Body of pancreas (tissue), 4 donors: Measurements from ENCODE around the gene AQP1. TPM values are rescaled to one million over a fixed set of nuclear protein-coding genes. Genes with fewer than 3 reads are reported as not detected.

Experiments
- ATAC-seq: fragments of 150-250 bp; one replicate; pipeline ENCODE4 v1.9.1; 2016
- DNase-seq, 4 donors: peaks; one replicate each; pipeline ENCODE4 v3.0.0-alpha.2; 2019
- H3K27ac ChIP-seq, 4 donors: fragments of 200-600 bp; sonication (generic); 1 replicate in 3 of 4; 2 replicates in 1 of 4; pipeline versions ENCODE4 v1.5.1 to v1.6.1; 2016 to 2019; ENCODE audit warnings: mild to moderate bottlenecking in 1 of 4, mixed read lengths in 1 of 4, moderate library complexity in 1 of 4
- H3K27me3 ChIP-seq, 2 donors: fragments of 200-600 bp; sonication (generic); one replicate each; pipeline ENCODE4 v1.6.0; 2016; ENCODE audit warnings: mild to moderate bottlenecking in 1 of 2
- H3K36me3 ChIP-seq, 2 donors: fragments of 200-600 bp; sonication (generic); replicated peaks in 1 of 2; 2 replicates each; pipeline ENCODE4 v1.5.1; 2016; ENCODE audit warnings: low read depth in 2 of 2; ENCODE audit not compliant: insufficient read depth in 1 of 2
- H3K4me1 ChIP-seq: fragments of 200-600 bp; sonication (generic); one replicate; pipeline ENCODE4 v1.6.0; 2016
- H3K4me3 ChIP-seq, 2 donors: fragments of 200-600 bp; sonication (generic); 1 replicate in 1 of 2; 2 replicates in 1 of 2; pipeline ENCODE4 v1.5.1; 2016 to 2019
- H3K9me3 ChIP-seq, 3 donors: fragments of 200-600 bp; sonication (generic); 1 replicate in 2 of 3; 2 replicates in 1 of 3; pipeline ENCODE4 v1.5.1; 2016
- POLR2A ChIP-seq, 3 donors: fragments of 450-650 bp; IDR thresholded peaks; one replicate each; pipeline ENCODE4 v1.6.1; 2016; ENCODE audit warnings: antibody characterized with exemption in 3 of 3, mild to moderate bottlenecking in 2 of 3
- WGBS, 2 donors: methylation state at CpG; one replicate each; pipeline ENCODE4 v1.1.5; 2017; 5-methylcytosine and 5-hydroxymethylcytosine counted together
- intact Hi-C: fragments of 100-400 bp; cut with DNase I; formaldehyde crosslinking; loops from one replicate; pipeline ENCODE4 v1.15.1; 2023
- total RNA-seq, 2 donors: library from RNA; depleted of rRNA; stranded (reverse); fragments of >200 nt; gene quantifications; one replicate each; pipeline ENCODE4 v1.1.0, GENCODE V29; 2016
- TF ChIP-seq, protein P1 (sequence below), 7 experiments: fragments of 450-650 bp in 4 of 7; fragments of 200-600 bp in 3 of 7; sonication (generic) in 3 of 7; IDR thresholded peaks; one replicate each; pipeline ENCODE4 v1.5.1; 2016 to 2019; ENCODE audit warnings: antibody characterized with exemption in 7 of 7

Gene AQP1
- total RNA-seq, 2 donors from 2014 or later: 197 to 204 TPM

DNA sequence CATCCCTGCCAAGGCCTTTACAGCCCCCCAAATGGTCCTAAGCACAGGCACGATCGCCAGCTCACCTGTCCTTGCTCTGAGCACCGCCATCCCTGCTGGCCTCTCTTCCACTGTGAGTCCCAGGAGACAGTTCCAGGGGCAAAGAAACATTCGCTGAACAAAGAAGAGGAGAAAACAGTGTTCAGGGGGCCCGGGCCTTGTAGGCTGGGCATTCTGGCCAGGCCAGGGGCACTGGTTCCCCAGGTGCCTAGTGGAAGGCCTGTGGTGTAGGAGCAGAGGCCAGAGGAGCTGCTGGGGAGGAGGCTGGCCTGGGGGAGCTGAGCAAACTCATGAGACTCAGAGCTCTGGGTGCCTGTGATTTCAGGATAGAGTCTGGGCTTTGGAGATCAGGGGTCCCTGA is 22.6 kb downstream of the AQP1 start:
- intact Hi-C loops: no loop called here
- H3K4me1 ChIP-seq: peaks cover 54% of the 10 kb centered on the region
- peak overlapping the region; percentile 23 to 89 (median 87) for H3K27ac ChIP-seq
- DNase-seq (peak in 1 of 4 donors; percentile 10), ATAC-seq (no peak)
- WGBS, 2 donors: 53 to 55% methylated on average over 5 of the region's 5 CpGs
- H3K9me3 ChIP-seq: no peaks in the 10 kb centered on the region
- no peaks in the 10 kb centered on the region for H3K27me3 ChIP-seq
- no peaks in the 10 kb centered on the region for H3K36me3 ChIP-seq
- no peak overlapping the region for H3K4me3 ChIP-seq
- TF ChIP-seq POLR2A (IDR thresholded peaks at IDR 0.05): no peak
- TF ChIP-seq, protein P1, sequence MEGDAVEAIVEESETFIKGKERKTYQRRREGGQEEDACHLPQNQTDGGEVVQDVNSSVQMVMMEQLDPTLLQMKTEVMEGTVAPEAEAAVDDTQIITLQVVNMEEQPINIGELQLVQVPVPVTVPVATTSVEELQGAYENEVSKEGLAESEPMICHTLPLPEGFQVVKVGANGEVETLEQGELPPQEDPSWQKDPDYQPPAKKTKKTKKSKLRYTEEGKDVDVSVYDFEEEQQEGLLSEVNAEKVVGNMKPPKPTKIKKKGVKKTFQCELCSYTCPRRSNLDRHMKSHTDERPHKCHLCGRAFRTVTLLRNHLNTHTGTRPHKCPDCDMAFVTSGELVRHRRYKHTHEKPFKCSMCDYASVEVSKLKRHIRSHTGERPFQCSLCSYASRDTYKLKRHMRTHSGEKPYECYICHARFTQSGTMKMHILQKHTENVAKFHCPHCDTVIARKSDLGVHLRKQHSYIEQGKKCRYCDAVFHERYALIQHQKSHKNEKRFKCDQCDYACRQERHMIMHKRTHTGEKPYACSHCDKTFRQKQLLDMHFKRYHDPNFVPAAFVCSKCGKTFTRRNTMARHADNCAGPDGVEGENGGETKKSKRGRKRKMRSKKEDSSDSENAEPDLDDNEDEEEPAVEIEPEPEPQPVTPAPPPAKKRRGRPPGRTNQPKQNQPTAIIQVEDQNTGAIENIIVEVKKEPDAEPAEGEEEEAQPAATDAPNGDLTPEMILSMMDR (IDR thresholded peaks at IDR 0.05): no peak

DNA sequence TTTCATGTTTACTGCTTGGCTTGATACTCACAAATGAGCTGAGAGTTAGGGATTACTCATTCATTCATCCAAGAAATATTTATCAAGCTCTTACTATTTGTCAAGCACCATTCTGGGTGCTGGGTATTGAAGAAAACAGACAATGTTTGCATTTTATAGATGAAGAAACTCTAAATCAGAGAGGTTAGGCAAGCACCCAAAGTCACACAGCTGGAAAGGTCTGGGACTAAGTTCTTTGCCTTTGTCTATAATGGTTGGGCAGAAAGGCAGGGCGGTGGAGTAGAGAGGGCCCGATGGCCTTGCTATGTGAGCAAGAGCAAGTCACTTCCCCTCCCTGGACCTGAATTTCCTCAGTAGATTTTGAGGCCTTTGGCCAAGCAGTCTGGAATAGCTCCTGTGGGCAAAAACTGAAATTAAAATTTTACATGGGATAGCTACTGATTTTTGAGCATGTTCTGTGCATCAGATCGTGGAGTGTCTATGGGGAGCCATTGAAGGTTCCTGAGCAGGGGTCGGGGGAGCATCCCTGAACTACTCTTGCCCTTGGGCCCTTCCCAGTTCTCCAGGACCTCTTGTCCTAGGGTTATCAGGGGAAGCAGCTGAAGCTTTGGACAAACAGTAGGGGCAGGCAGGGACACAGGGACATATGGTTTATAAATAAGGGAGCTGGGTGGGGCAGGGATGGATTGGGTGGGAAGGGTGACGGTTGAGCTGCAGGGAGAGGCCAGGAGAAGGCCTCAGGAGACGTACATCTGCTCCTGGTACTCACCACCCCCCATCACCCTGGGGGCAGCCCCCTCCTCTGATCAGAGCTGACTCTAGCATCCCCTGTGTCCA is 23.3 kb downstream of the AQP1 start:
- TF ChIP-seq, protein P1 (IDR thresholded peaks at IDR 0.05): no peak
- no peak for TF ChIP-seq POLR2A (IDR thresholded peaks at IDR 0.05)
- H3K27me3 ChIP-seq: no peaks in the 10 kb centered on the region
- DNase-seq: no peak
- no peak for ATAC-seq
- no peaks in the 10 kb centered on the region for H3K36me3 ChIP-seq
- H3K27ac ChIP-seq: peak overlapping the region in 3 of 4 donors; percentile 86 to 89 (median 88)
- H3K4me3 ChIP-seq: no peak overlapping the region
- no peaks in the 10 kb centered on the region for H3K9me3 ChIP-seq
- H3K4me1 ChIP-seq: peaks cover 50% of the 10 kb centered on the region
- intact Hi-C loops: no loop called here
- WGBS, 2 donors: 77 to 84% methylated on average over 6 of the region's 6 CpGs

DNA sequence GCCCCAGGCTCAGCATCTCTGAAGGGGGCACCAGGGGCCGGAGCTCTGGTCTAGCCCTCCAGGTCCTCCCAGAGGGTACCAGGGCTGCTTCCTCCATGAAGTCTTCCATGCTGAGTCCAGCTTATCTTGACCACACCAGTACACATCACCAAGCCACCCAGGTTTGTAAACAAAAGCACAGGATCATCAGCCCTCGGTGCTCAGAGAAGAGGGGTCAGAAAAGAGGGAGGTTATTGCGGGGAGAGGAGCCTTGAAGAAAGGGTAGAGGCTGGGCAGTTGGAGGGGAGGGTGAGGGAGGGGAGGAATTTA is 23.9 kb downstream of the AQP1 start:
- 65 to 85% methylated on average over 3 of the region's 3 CpGs for WGBS, 2 donors
- no peaks in the 10 kb centered on the region for H3K27me3 ChIP-seq
- DNase-seq: no peak
- ATAC-seq: no peak
- intact Hi-C loops: no loop called here
- H3K36me3 ChIP-seq: no peaks in the 10 kb centered on the region
- peaks cover 49% of the 10 kb centered on the region for H3K4me1 ChIP-seq
- H3K4me3 ChIP-seq: no peak overlapping the region
- no peaks in the 10 kb centered on the region for H3K9me3 ChIP-seq
- H3K27ac ChIP-seq: peak overlapping the region in 3 of 4 donors; percentile 86 to 89 (median 88)
- TF ChIP-seq, protein P1 (IDR thresholded peaks at IDR 0.05): no peak
- TF ChIP-seq POLR2A (IDR thresholded peaks at IDR 0.05): no peak

GRCh38 chr7:30936650-30937245 is 25.1 kb downstream of the AQP1 start:
- intact Hi-C loops: no loop called here
- no peak for TF ChIP-seq POLR2A (IDR thresholded peaks at IDR 0.05)
- TF ChIP-seq, protein P1 (IDR thresholded peaks at IDR 0.05): no peak
- ATAC-seq (no peak), DNase-seq (no peak)
- Histone ChIP-seq H3K27me3 (no peaks in the 10 kb centered on the region), H3K27ac (peak overlapping the region in 3 of 4 donors; percentile 57 to 88 (median 86)), H3K36me3 (no peaks in the 10 kb centered on the region), H3K9me3 (no peaks in the 10 kb centered on the region), H3K4me1 (peaks cover 49% of the 10 kb centered on the region), H3K4me3 (no peak overlapping the region)
